HG03439 (cell line): ENCODE data around the gene ZFP92.
"Not testable (repeated sequence)": the region's sequence is repeated elsewhere in the genome, so short reads cannot be mapped to it uniquely, and the experiment has no call there.

ENCODE experiments used
- ATAC-seq: cut with Tn5 transposase; IDR thresholded peaks from one replicate; pipeline ENCODE4 v1.9.1; 2021; ENCODE audit warnings: mild to moderate bottlenecking, moderate library complexity; ENCODE audit not compliant: unreplicated experiment

Gene ZFP92

GRCh38 chrX:153386097-153386496 lies 25.2 kb upstream of the ZFP92 start:
- ATAC-seq, result no peak

GRCh38 chrX:153387345-153387744 lies 23.9 kb upstream of the ZFP92 start:
- ATAC-seq, result no peak

GRCh38 chrX:153387987-153388721 lies 23.1 kb upstream of the ZFP92 start:
- no peak for ATAC-seq

- no peak for ATAC-seq
These were observed 22.4 kb upstream of the ZFP92 start for GRCh38 chrX:153388722-153389459.

GRCh38 chrX:153389460-153389768 lies 21.9 kb upstream of the ZFP92 start:
- not testable (repeated sequence) for ATAC-seq

GRCh38 chrX:153392642-153393321 lies 18.5 kb upstream of the ZFP92 start:
- ATAC-seq, result no peak

GRCh38 chrX:153394612-153395011 lies 16.7 kb upstream of the ZFP92 start:
- ATAC-seq, result no peak

GRCh38 chrX:153395613-153396319 lies 15.5 kb upstream of the ZFP92 start:
- no peak for ATAC-seq

GRCh38 chrX:153396320-153397195 lies 14.7 kb upstream of the ZFP92 start:
- ATAC-seq, result no peak

- ATAC-seq, result no peak
These were observed 13.9 kb upstream of the ZFP92 start for GRCh38 chrX:153397256-153397960.

GRCh38 chrX:153398275-153398960 lies 12.9 kb upstream of the ZFP92 start:
- ATAC-seq, result no peak

- ATAC-seq, result no peak
These were observed 10.8 kb upstream of the ZFP92 start for GRCh38 chrX:153400146-153401132.

- ATAC-seq, result no peak
These were observed 10.0 kb upstream of the ZFP92 start, which contains the start of gene PNMA6E for GRCh38 chrX:153401133-153401764. TSS of gene PNMA6E (minus strand) at chrX:153401350. CDS start at chrX:153398849, 2,501 bp downstream.

- not testable (repeated sequence) for ATAC-seq
These were observed 6.9 kb upstream of the ZFP92 start for GRCh38 chrX:153404333-153404732.

GRCh38 chrX:153405426-153405825 lies 5.8 kb upstream of the ZFP92 start:
- ATAC-seq, result no peak

GRCh38 chrX:153406011-153406410 lies 5.3 kb upstream of the ZFP92 start:
- ATAC-seq, result no peak

- no peak for ATAC-seq
These were observed 4.4 kb upstream of the ZFP92 start for GRCh38 chrX:153406903-153407302.
